Osteoblast (primary cell): ENCODE data around the gene GRIN2A. TPM values are rescaled to one million over a fixed set of nuclear protein-coding genes. Genes with fewer than 3 reads are reported as not detected.

Experiments used
- DNase-seq: peaks from one replicate; pipeline ENCODE4 v3.0.0; 2011; ENCODE audit warnings: low spot score, mixed read lengths; ENCODE audit not compliant: insufficient read length; ENCODE audit errors: missing footprints
- H2AFZ ChIP-seq: 2 replicates; pipeline ENCODE4 v1.6.0; 2011; ENCODE audit warnings: mild to moderate bottlenecking, low read length
- H3K27ac ChIP-seq: 2 replicates; pipeline ENCODE4 v1.5.1; 2011; ENCODE audit warnings: mild to moderate bottlenecking, low read depth, low read length, moderate library complexity
- H3K27me3 ChIP-seq: 2 replicates; pipeline ENCODE4 v1.6.0; 2012; ENCODE audit warnings: mild to moderate bottlenecking, control low read depth, inconsistent platforms, low read length, moderate library complexity; ENCODE audit not compliant: insufficient read depth
- H3K36me3 ChIP-seq: 2 replicates; pipeline ENCODE4 v1.5.1; 2011; ENCODE audit warnings: mild to moderate bottlenecking, low read length, control low read depth, moderate library complexity; ENCODE audit not compliant: insufficient read depth
- H3K4me1 ChIP-seq: 2 replicates; pipeline ENCODE4 v1.5.1; 2011; ENCODE audit warnings: mild to moderate bottlenecking, low read length, control low read depth, moderate library complexity; ENCODE audit not compliant: insufficient read depth
- H3K4me2 ChIP-seq: 2 replicates; pipeline ENCODE4 v1.6.0; 2011; ENCODE audit warnings: mild to moderate bottlenecking, low read length; ENCODE audit not compliant: insufficient read depth
- H3K4me3 ChIP-seq: fragments of 200-600 bp; sonication (generic); 3 replicates; pipeline ENCODE4 v1.5.1; 2012; ENCODE audit warnings: mild to moderate bottlenecking, low read length, inconsistent platforms; ENCODE audit not compliant: insufficient read depth
- H3K79me2 ChIP-seq: 2 replicates; pipeline ENCODE4 v1.6.0; 2012; ENCODE audit warnings: mild to moderate bottlenecking, low read length, control low read depth, inconsistent platforms; ENCODE audit not compliant: insufficient read depth
- H3K9me3 ChIP-seq: 2 replicates; pipeline ENCODE4 v1.5.1; 2011; ENCODE audit warnings: low read depth, low read length, control low read depth
- H4K20me1 ChIP-seq: 2 replicates; pipeline ENCODE4 v1.6.0; 2012; ENCODE audit warnings: mild to moderate bottlenecking, low read length, control low read depth; ENCODE audit not compliant: insufficient read depth
- CTCF ChIP-seq: IDR thresholded peaks from 2 replicates; pipeline ENCODE4 v1.5.1; 2011; ENCODE audit warnings: mild to moderate bottlenecking, low read depth, low read length, moderate library complexity; ENCODE audit errors: extremely low read depth
- total RNA-seq: library from RNA; depleted of rRNA; stranded (reverse); fragments of >200 nt; gene quantifications from 2 replicates; pipeline ENCODE4 v1.2.3, GENCODE V29; 2012

Gene GRIN2A
- total RNA-seq, 1 donor = 0.72 TPM

- H3K4me2 ChIP-seq = no peak overlapping the region
- H3K36me3 ChIP-seq = no peaks in the 10 kb centered on the region
- no peaks in the 10 kb centered on the region for H3K27me3 ChIP-seq
- H3K79me2 ChIP-seq = no peaks in the 10 kb centered on the region
- no peaks in the 10 kb centered on the region for H4K20me1 ChIP-seq
- no peak overlapping the region for H2AFZ ChIP-seq
- no peak overlapping the region for H3K4me3 ChIP-seq
- H3K27ac ChIP-seq = no peak overlapping the region
- no peaks in the 10 kb centered on the region for H3K4me1 ChIP-seq
- no peak for DNase-seq
- no peaks in the 10 kb centered on the region for H3K9me3 ChIP-seq
- TF ChIP-seq CTCF = no peak
Observed at GRCh38 chr16:9874219-9874618, 308.0 kb downstream of the GRIN2A start.

- Histone ChIP-seq H3K4me2 (no peak overlapping the region), H3K36me3 (no peaks in the 10 kb centered on the region), H3K9me3 (no peaks in the 10 kb centered on the region), H4K20me1 (no peaks in the 10 kb centered on the region), H3K79me2 (no peaks in the 10 kb centered on the region), H3K27ac (no peak overlapping the region), H3K27me3 (no peaks in the 10 kb centered on the region), H3K4me3 (no peak overlapping the region), H3K4me1 (no peaks in the 10 kb centered on the region), H2AFZ (no peak overlapping the region)
- DNase-seq = no peak
- no peak for TF ChIP-seq CTCF
Observed at GRCh38 chr16:9870962-9871361, 311.3 kb downstream of the GRIN2A start.

GRCh38 chr16:9869776-9870175 lies 312.5 kb downstream of the GRIN2A start:
- Histone ChIP-seq H3K4me2 (no peak overlapping the region), H3K79me2 (no peaks in the 10 kb centered on the region), H3K9me3 (no peaks in the 10 kb centered on the region), H3K27ac (no peak overlapping the region), H3K27me3 (no peaks in the 10 kb centered on the region), H4K20me1 (no peaks in the 10 kb centered on the region), H3K4me3 (no peak overlapping the region), H3K4me1 (no peaks in the 10 kb centered on the region), H2AFZ (no peak overlapping the region), H3K36me3 (no peaks in the 10 kb centered on the region)
- DNase-seq = no peak
- no peak for TF ChIP-seq CTCF

- H3K79me2 ChIP-seq = no peaks in the 10 kb centered on the region
- no peak overlapping the region for H3K4me3 ChIP-seq
- peak; percentile 31 for DNase-seq
- no peaks in the 10 kb centered on the region for H3K4me1 ChIP-seq
- no peaks in the 10 kb centered on the region for H3K36me3 ChIP-seq
- no peak for TF ChIP-seq CTCF
- H4K20me1 ChIP-seq = no peaks in the 10 kb centered on the region
- H2AFZ ChIP-seq = no peak overlapping the region
- H3K9me3 ChIP-seq = no peaks in the 10 kb centered on the region
- H3K27ac ChIP-seq = no peak overlapping the region
- H3K27me3 ChIP-seq = no peaks in the 10 kb centered on the region
- H3K4me2 ChIP-seq = no peak overlapping the region
Observed at GRCh38 chr16:9868606-9869149, 313.6 kb downstream of the GRIN2A start.
